GM23338 (cell line): ENCODE results near the gene RFX4.

Experiments
- CREB1 ChIP-seq: fragments of 250-450 bp; sonication (Bioruptor Pico); IDR thresholded peaks from 2 replicates; pipeline ENCODE4 v1.5.0; 2020; ENCODE audit warnings: low read depth, mild to moderate bottlenecking, moderate library complexity
- CTCF ChIP-seq, 2 experiments: fragments of 200-600 bp in 1 of 2; sonication (generic) in 1 of 2; conservative IDR thresholded peaks; 2 replicates each; pipeline versions ENCODE4 v1.5.1 to v1.6.1; 2016 to 2017; ENCODE audit warnings: antibody characterized with exemption in 2 of 2, low read depth in 2 of 2, mild to moderate bottlenecking in 2 of 2, moderate library complexity in 1 of 2
- ETS1 ChIP-seq: IDR thresholded peaks from 2 replicates; pipeline ENCODE4 v1.6.1; 2016; ENCODE audit warnings: antibody characterized with exemption
- EZH2 ChIP-seq: fragments of 200-600 bp; sonication (generic); IDR thresholded peaks from one replicate; pipeline ENCODE4 v1.8.0; 2017; ENCODE audit warnings: antibody characterized with exemption, mild to moderate bottlenecking, low read depth; ENCODE audit not compliant: unreplicated experiment
- EZH2phosphoT487 ChIP-seq: fragments of 200-600 bp; sonication (generic); IDR thresholded peaks from one replicate; pipeline ENCODE4 v1.8.1; 2018; ENCODE audit warnings: antibody characterized with exemption; ENCODE audit not compliant: unreplicated experiment
- JUNB ChIP-seq: IDR thresholded peaks from one replicate; pipeline ENCODE4 v1.6.1; 2016; ENCODE audit warnings: antibody characterized with exemption; ENCODE audit not compliant: unreplicated experiment
- NANOG ChIP-seq: IDR thresholded peaks from 2 replicates; pipeline ENCODE4 v1.6.1; 2016; ENCODE audit warnings: antibody characterized with exemption, borderline replicate concordance
- POLR2AphosphoS5 ChIP-seq: IDR thresholded peaks from 2 replicates; pipeline ENCODE4 v1.6.1; 2016; ENCODE audit warnings: antibody characterized with exemption, low read depth
- REST ChIP-seq: IDR thresholded peaks from one replicate; pipeline ENCODE4 v1.6.1; 2018; ENCODE audit warnings: antibody characterized with exemption; ENCODE audit not compliant: unreplicated experiment
- ZNF114 ChIP-seq: fragments of 250-450 bp; sonication (Bioruptor Pico); IDR thresholded peaks from 2 replicates; pipeline ENCODE4 v1.5.0; 2020; ENCODE audit warnings: mild to moderate bottlenecking, moderate library complexity

GRCh38 chr12:106585521-106586277 lies 2.9 kb downstream of the RFX4 start:
- TF ChIP-seq CTCF (conservative IDR thresholded peaks at IDR 0.05; ENCODE audit: low read depth in 2 of 2) (no peak), REST (no peak), CREB1 (no peak), EZH2 (peak; percentile 82), POLR2AphosphoS5 (no peak), EZH2phosphoT487 (no peak), JUNB (no peak), ETS1 (no peak), NANOG (no peak), ZNF114 (CRISPR knock-in tag) (no peak)
